ENCODE measurements around the gene SMPD3. TPM values are rescaled to one million over a fixed set of nuclear protein-coding genes. Genes with fewer than 3 reads are reported as not detected.

The SMPD3 gene
- total RNA-seq, 1 experiment from 2014 or later = 0.89 TPM

DNA sequence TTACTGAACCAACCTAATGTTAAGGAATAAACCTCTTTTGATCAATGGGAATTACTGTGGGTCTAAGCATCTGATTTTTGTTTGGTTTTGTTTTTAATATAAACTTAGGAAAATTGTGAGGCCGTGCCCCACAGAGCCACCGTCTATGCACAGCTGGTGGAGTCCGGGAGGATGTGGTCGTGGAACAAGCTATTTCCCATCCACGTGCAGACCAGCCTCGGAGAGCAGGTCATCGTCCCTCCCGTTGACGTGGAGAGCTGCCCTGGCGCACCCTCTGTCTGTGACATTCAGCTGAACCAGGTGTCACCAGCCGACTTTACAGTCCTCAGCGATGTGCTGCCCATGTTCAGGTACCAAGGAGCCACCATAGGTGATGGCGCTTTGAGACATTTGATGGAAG, 109.1 kb downstream of the SMPD3 start:
- H3K27me3 ChIP-seq (ENCODE audit: insufficient read depth, low read length) = no peaks in the 10 kb centered on the region
- no peak overlapping the region for H3K4me2 ChIP-seq (ENCODE audit: low read length)
- peaks cover 21 to 27% of the 10 kb centered on the region in 2 experiments; a peak in 3 of 4 replicates for H3K36me3 ChIP-seq (ENCODE audit: control insufficient read depth in 1 of 2, insufficient read depth in 2 of 2, low read length in 2 of 2)
- no peak overlapping the region for H2AFZ ChIP-seq (ENCODE audit: low read depth, low read length, poor library complexity, severe bottlenecking)
- ChIA-PET RAD21 (ENCODE audit: low non-redundant PET in 1 of 2, low total read pairs in 2 of 2, uncharacterized antibody in 2 of 2, unreplicated experiment in 2 of 2) (no interaction called here), CTCF (no interaction called here), POLR2A (no interaction called here)
- no peaks in the 10 kb centered on the region for H3K4me1 ChIP-seq (ENCODE audit: control insufficient read depth in 1 of 2, insufficient read depth in 2 of 2, low read length in 2 of 2)
- ATAC-seq = no peak
- no peak overlapping the region for H3K9ac ChIP-seq (ENCODE audit: low read length)
- intact Hi-C loops (cut with micrococcal nuclease) = no loop called here
- no peak for DNase-seq (ENCODE audit: low read depth, low spot score)
- no peaks in the 10 kb centered on the region for H3K9me3 ChIP-seq (ENCODE audit: control insufficient read depth in 1 of 2, insufficient read depth in 1 of 2, low read depth in 1 of 2, low read length in 2 of 2)
- no peak overlapping the region for H3K27ac ChIP-seq (ENCODE audit: low read depth, low read length)
- no peaks in the 10 kb centered on the region for H3K79me2 ChIP-seq (ENCODE audit: insufficient read depth, low read length)
- H4K20me1 ChIP-seq (ENCODE audit: insufficient read depth) = no peaks in the 10 kb centered on the region
- TF ChIP-seq, protein P1, sequence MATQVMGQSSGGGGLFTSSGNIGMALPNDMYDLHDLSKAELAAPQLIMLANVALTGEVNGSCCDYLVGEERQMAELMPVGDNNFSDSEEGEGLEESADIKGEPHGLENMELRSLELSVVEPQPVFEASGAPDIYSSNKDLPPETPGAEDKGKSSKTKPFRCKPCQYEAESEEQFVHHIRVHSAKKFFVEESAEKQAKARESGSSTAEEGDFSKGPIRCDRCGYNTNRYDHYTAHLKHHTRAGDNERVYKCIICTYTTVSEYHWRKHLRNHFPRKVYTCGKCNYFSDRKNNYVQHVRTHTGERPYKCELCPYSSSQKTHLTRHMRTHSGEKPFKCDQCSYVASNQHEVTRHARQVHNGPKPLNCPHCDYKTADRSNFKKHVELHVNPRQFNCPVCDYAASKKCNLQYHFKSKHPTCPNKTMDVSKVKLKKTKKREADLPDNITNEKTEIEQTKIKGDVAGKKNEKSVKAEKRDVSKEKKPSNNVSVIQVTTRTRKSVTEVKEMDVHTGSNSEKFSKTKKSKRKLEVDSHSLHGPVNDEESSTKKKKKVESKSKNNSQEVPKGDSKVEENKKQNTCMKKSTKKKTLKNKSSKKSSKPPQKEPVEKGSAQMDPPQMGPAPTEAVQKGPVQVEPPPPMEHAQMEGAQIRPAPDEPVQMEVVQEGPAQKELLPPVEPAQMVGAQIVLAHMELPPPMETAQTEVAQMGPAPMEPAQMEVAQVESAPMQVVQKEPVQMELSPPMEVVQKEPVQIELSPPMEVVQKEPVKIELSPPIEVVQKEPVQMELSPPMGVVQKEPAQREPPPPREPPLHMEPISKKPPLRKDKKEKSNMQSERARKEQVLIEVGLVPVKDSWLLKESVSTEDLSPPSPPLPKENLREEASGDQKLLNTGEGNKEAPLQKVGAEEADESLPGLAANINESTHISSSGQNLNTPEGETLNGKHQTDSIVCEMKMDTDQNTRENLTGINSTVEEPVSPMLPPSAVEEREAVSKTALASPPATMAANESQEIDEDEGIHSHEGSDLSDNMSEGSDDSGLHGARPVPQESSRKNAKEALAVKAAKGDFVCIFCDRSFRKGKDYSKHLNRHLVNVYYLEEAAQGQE (IDR thresholded peaks at IDR 0.05; ENCODE audit: low read depth) = no peak
- TF ChIP-seq POLR2A (IDR thresholded peaks at IDR 0.05; ENCODE audit: borderline replicate concordance, extremely low read depth, insufficient read depth, insufficient read length) = no peak
- TF ChIP-seq, protein P2, sequence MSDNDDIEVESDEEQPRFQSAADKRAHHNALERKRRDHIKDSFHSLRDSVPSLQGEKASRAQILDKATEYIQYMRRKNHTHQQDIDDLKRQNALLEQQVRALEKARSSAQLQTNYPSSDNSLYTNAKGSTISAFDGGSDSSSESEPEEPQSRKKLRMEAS (IDR thresholded peaks at IDR 0.05) = no peak
- TF ChIP-seq, protein P3, sequence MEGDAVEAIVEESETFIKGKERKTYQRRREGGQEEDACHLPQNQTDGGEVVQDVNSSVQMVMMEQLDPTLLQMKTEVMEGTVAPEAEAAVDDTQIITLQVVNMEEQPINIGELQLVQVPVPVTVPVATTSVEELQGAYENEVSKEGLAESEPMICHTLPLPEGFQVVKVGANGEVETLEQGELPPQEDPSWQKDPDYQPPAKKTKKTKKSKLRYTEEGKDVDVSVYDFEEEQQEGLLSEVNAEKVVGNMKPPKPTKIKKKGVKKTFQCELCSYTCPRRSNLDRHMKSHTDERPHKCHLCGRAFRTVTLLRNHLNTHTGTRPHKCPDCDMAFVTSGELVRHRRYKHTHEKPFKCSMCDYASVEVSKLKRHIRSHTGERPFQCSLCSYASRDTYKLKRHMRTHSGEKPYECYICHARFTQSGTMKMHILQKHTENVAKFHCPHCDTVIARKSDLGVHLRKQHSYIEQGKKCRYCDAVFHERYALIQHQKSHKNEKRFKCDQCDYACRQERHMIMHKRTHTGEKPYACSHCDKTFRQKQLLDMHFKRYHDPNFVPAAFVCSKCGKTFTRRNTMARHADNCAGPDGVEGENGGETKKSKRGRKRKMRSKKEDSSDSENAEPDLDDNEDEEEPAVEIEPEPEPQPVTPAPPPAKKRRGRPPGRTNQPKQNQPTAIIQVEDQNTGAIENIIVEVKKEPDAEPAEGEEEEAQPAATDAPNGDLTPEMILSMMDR (IDR thresholded peaks at IDR 0.05 in 2 of 3, conservative IDR thresholded peaks at IDR 0.05 in 1 of 3; ENCODE audit: borderline replicate concordance in 1 of 3, insufficient read depth in 1 of 3, low read depth in 2 of 3, low read length in 2 of 3) = no peak
- TF ChIP-seq SIN3A (IDR thresholded peaks at IDR 0.05; ENCODE audit: low read depth) = no peak
- TF ChIP-seq ZFX (IDR thresholded peaks at IDR 0.05) = no peak
- TF ChIP-seq, protein P4, sequence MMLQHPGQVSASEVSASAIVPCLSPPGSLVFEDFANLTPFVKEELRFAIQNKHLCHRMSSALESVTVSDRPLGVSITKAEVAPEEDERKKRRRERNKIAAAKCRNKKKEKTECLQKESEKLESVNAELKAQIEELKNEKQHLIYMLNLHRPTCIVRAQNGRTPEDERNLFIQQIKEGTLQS (IDR thresholded peaks at IDR 0.05) = no peak
- no peak for TF ChIP-seq FOSL1 (IDR thresholded peaks at IDR 0.05; ENCODE audit: low read depth)
- TF ChIP-seq TCF7L2 (IDR thresholded peaks at IDR 0.05; ENCODE audit: borderline replicate concordance, extremely low read depth, insufficient read depth, insufficient read length) = no peak
- TF ChIP-seq ZNF274 (IDR thresholded peaks at IDR 0.05; ENCODE audit: low read depth, low read length) = no peak
- no TSS peak for BruUV-seq (replicated peaks)
- H3K9me2 ChIP-seq (ENCODE audit: insufficient read depth) = no peaks in the 10 kb centered on the region
- no peak overlapping the region for H3K4me3 ChIP-seq (replicated peaks in 1 of 2; ENCODE audit: low read depth in 1 of 2, low read length in 2 of 2)

Data from HCT116 (cell line).